K562 (cell line): ENCODE results near the gene TBCC. TPM values are rescaled to one million over a fixed set of nuclear protein-coding genes. Genes with fewer than 3 reads are reported as not detected.

ENCODE experiments used
- BRD9 ChIP-seq: fragments of 450-650 bp; IDR thresholded peaks from 2 replicates; pipeline ENCODE4 v1.6.1; 2018; ENCODE audit warnings: low read depth; ENCODE audit not compliant: partially characterized antibody
- CHD7 ChIP-seq: fragments of 200-600 bp; sonication (generic); IDR thresholded peaks from one replicate; pipeline ENCODE4 v1.6.1; 2012; ENCODE audit warnings: mild to moderate bottlenecking, low read depth, low read length, inconsistent platforms
- MAFK ChIP-seq: IDR thresholded peaks from 2 replicates; pipeline ENCODE4 v1.6.1; 2011; ENCODE audit warnings: low read length, improper control_type of control experiment
- MECOM ChIP-seq: fragments of 250-450 bp; sonication (Bioruptor Pico); IDR thresholded peaks from 2 replicates; pipeline ENCODE4 v1.8.0; 2022; ENCODE audit warnings: inconsistent platforms
- SRSF1 ChIP-seq: fragments of 200-400 bp; formaldehyde crosslinking; IDR thresholded peaks from 2 replicates; pipeline ENCODE4 v1.6.1; 2017; ENCODE audit warnings: mild to moderate bottlenecking, low read depth, low read length, moderate library complexity
- ZNF354B ChIP-seq: fragments of 250-450 bp; sonication (Bioruptor Pico); IDR thresholded peaks from 2 replicates; pipeline ENCODE4 v1.4.0; 2020
- ZNF75A ChIP-seq: fragments of 450-650 bp; formaldehyde crosslinking; IDR thresholded peaks from 2 replicates; pipeline ENCODE4 v1.4.0; 2020; ENCODE audit warnings: mild to moderate bottlenecking
- ZSCAN32 ChIP-seq: fragments of 450-650 bp; formaldehyde crosslinking; IDR thresholded peaks from 2 replicates; pipeline ENCODE4 v1.4.0; 2020; ENCODE audit warnings: mild to moderate bottlenecking, moderate library complexity
- polyA plus RNA-seq, 8 experiments: library from polyadenylated mRNA; depleted of rRNA in 4 of 8; stranded (reverse) in 5 of 8; unstranded in 3 of 8; fragments of >200 nt; fragmentation: Nextera tagmentation in 2 of 8; fragmentation: Illumina TruSeq in 1 of 8; extraction: Ambion mirVana in 2 of 8; extraction: Trizol in 1 of 8; gene quantifications; 2 replicates each; pipeline versions ENCODE4 v1.2.1 to v1.2.3, GENCODE V29; 2011 to 2014; ENCODE audit warnings: inconsistent platforms in 1 of 8, missing spikeins in 1 of 8
- total RNA-seq, 7 experiments: library from RNA; depleted of rRNA in 6 of 7; stranded (reverse); fragments of >200 nt in 6 of 7; fragmentation: Illumina TruSeq in 2 of 7; extraction: Trizol in 2 of 7; gene quantifications; 2 replicates each; pipeline versions ENCODE4 v1.2.1 to v1.2.3, GENCODE V29; 2011 to 2021; ENCODE audit warnings: low replicate concordance in 1 of 7

The TBCC gene
- total and polyA plus RNA-seq, 9 of the 15 experiments (the other 6 are each of a cell fraction or from before 2014, with no cell fraction given) = 2.8 to 34.1 (median 23.3) TPM

GRCh38 chr6:42697268-42697655 is 48.6 kb downstream of the TBCC start (continued):
- TF ChIP-seq CHD7 = no peak
- no peak for TF ChIP-seq ZSCAN32
- TF ChIP-seq ZNF354B = no peak
- no peak for TF ChIP-seq MECOM (CRISPR knock-in tag)
- TF ChIP-seq SRSF1 = no peak
- no peak for TF ChIP-seq BRD9
- no peak for TF ChIP-seq MAFK
- TF ChIP-seq ZNF75A (CRISPR knock-in tag) = no peak
- TF ChIP-seq, all 486 proteins: peak for 0
